GM21381 (cell line): ENCODE measurements around the gene OPN1SW.

Experiments
- ATAC-seq: cut with Tn5 transposase; IDR thresholded peaks from one replicate; pipeline ENCODE4 v1.9.1; 2021; ENCODE audit warnings: mild to moderate bottlenecking, moderate library complexity; ENCODE audit not compliant: unreplicated experiment

The OPN1SW gene

DNA sequence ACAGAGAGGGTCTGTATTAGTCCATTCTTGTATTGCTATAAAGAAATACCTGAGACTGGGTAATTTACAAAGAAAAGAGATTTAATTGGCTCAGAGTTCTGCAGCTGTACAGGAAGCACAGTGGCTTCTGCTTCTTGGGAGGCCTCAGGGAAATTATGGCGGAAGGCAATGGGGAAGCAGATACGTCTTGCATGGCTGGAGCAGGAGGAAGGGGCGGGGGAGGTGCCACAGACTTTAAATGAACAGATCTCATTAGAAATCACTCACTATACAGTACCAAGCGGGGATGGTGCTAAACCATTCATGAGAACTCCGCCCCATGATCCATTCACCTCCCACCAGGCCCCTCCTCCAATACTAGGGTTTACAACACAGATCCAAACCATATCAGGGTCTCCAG, 40.2 kb downstream of the OPN1SW start:
- no peak for ATAC-seq

DNA sequence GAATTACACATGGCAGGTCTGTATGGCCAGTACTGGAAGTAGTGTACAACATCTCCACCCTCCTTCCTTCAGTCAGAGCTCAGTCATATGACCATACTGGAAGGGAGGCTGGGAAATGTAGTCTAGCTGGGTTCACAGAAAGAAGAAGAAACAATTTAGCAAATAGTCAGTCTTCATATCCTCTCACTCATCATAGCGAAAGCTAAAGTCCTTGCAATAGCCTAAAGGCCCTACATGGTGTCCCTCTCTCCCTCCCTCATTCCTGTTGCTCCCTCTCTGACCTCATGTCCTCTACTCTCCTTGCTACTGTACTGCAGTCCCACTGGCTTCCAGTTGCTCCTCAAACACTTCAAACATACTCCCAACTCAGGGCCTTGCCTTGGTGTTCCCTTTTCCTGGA, 40.7 kb downstream of the OPN1SW start:
- no peak for ATAC-seq

DNA sequence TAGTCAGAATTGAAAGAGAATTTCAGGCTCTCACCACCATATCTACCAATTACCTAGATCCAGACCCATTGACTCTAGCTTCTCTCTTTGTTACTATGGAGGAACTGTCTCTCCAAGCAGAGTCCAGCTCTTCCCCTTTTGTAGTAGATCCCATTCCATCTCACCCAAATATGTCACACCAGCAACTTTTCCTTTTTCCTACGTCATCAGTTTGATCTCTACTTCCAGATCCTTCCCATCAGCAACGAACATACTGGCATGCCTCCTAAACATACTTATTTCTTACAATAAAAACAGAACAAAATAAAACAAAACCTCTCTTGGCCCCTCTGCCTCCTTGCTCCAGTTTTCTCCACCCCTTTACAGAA, 42.3 kb downstream of the OPN1SW start:
- ATAC-seq: no peak

DNA sequence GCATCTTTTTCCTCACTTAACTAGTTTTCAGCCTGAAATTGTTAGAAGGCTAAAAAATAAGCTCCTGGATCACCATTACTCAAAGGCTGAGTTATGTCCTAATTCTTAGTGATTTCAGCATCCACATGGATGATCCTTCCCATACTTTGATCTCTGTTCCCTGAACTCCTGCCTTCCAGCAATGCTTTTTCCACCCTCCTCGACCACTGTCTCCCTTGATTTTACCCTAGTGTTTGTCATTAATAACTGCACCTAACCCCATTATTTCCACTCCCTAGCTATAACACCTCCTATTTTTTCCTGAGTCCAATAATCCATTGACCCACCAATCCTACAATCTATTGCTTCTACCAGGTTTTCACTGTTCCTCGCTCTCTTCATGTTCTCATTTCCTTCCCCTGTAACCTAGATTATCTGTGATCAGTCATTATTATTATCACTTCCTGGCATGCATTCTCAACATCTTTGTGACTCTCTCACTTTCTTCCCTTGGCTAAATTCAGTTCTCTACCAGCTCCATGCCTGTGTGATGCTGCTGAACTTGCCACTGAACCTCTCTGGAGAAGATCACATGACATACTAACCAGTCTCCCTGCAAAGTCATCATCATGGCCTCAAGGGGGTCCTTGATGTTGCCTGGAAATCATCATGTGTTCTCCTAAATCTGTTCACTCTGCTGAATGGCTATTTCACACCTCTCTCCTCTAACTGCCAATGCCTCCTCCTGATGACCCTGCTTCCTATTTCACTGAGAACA, 42.9 kb downstream of the OPN1SW start:
- no peak for ATAC-seq

DNA sequence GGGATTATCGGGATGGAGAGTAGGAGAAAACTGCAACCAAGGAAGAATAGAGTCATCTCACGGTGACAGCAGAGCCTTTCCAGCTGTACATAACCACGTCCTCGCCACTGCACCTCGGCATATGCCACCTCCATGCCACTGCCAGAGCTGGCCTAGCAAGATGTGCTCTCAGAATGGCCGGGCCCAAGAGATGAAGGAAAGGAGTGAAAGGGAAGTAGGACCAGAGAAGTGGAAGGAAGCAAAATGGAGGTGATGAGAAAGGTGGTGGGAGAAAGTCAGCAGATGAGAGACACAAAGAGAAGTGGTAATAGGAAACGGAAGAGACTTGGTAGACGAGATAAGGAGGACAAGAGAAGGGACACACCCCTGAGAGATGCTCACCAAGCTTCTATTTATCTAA, 44.4 kb downstream of the OPN1SW start:
- no peak for ATAC-seq

DNA sequence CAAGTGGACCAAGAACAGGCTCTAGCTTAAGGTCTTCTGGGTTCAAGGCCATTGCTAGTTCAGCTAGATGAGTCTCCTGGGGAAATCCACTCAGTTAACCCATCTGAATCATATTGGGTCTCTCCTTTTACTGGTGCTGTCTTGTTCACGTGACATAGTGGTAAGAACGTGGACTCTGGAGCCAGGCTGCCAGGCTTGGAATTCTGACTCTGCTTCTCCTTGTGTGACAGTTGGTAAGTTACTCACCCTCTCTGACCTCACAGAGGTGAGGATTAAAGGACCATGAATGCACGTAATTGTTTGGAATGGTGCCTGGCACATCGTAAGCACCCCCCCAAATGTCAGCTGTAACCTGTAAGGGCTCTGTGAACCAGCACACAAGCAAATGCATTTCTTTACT, 46.1 kb downstream of the OPN1SW start:
- no peak for ATAC-seq

DNA sequence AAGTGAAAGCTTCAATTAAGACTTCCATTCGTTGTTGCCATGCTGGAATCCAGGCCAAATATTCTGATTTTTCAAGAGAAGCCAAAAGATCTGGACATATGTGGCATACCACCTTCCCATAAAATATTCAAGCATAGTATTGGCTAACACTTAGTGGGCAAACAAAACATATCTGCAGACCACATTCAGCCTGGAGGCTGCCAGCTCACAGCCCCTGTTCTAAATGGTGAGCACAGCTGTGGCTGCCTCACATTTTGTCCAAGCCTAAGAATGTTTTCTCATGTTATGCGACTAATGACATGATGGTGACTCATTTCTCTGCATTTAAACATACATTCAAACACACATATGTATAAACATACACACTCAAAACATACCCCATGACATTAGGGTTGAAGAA, 47.0 kb downstream of the OPN1SW start:
- no peak for ATAC-seq

DNA sequence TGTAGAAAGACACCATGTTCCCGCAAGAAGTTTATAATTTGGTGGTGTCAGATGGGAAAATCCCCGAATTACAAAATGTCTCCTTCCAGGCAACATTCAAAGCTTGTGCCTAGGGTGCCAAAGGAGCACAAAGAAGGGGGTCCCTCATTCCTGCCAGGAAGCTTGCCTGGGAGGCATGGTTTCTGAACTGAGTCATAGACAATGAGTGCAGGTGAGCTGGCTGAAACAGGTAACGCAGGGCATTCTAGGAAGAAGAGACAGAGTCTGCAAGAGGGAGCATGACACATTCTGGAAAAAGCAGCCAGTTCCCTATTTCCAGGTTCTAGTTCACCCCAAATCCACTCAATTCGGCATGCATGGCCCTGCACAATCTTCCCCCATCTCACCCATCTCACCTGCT, 48.4 kb downstream of the OPN1SW start:
- ATAC-seq: no peak

DNA sequence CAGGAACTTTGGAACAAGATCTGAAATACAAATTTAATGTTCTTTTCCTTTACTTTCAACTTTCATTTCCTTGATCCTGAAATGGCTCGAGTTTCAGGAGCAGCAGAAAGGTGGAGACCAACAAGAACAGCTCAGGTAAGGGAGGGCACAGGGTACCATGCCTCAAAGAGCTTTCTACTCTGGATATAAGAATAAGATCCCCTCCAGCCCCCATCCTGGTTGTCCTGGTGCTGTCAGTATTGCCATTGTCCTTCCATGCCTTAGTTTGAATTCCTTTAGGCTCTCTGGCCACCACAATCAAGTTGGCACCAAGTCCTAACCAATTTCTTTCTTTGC, 48.9 kb downstream of the OPN1SW start:
- no peak for ATAC-seq

DNA sequence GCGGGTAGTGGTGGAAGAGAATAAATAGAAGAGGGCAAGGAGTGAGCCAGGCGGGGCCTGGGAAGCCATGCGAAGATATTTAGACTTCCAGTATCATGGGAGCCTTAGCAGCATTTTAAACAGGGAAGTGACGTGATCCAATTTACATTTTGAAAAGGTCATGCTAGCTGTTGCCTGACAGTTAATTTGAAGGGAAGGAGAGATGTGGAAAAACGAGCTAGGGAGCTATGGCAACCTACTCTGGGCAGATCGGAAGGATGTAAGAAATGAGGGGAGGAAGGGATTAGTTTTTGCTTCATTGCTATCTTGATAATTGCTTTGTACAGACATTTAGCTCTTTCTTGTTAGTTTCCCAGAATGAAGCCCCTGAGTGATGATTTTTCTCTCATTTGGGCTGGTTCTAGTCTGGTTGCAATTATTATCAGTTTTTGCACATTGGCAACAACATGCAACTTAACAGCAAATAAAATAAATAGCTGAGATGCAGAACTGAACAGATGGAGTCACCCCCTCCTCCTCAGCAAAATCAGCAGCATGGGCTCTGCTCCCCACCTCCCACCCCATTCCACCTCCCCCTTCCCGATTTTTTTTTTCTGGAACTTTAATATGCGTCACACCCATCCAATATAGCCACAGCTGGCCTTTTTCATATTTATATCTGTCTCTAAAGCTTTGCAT, 49.4 kb downstream of the OPN1SW start:
- no peak for ATAC-seq

DNA sequence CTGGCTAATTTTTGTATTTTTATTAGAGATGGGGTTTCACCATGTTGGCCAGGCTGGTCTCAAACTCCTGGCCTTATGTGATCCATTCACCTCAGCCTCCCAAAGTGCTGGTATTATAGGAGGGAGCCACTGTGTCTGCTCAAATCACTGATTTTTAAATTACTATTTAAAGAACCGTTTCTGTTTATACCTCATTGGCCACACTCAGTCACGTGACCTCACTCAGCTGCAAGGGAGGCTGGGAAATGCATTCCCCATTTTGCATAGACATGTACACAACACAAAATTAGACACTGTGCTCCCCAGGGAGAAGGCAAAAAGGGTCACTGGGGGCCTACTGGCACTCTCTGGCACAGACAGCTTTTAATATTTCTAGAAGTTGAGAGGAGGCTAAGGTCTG, 50.1 kb downstream of the OPN1SW start:
- ATAC-seq: no peak

DNA sequence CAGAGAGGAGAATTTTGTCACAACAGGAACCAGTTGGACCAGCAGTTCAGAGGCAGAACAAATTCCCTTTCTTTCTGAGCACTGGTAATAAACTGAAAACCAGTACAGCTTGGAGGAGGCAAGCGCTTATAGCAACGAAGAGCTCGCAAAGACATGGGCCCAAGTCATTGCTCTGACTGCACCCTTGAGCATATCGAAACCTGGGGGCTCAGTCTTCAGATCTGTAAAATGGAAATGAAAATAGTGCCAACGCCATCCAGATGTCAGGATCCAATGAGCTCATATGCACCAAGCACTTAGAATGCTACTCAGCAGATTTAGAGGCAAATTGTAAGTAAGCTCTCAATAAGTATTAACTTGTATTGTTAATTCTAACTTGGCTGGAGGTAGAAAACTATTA, 50.9 kb downstream of the OPN1SW start:
- ATAC-seq: no peak
